ENCODE measurements around the gene TRIM62.
"Not testable (repeated sequence)": the region's sequence is repeated elsewhere in the genome, so short reads cannot be mapped to it uniquely, and the experiment has no call there.

TRIM62 gene

GRCh38 chr1:33111965-33112364 lies 69.9 kb downstream of the TRIM62 start:
- no peak for TF ChIP-seq GLIS3 (CRISPR knock-in tag; IDR thresholded peaks at IDR 0.05)
- no peak for TF ChIP-seq ESRRG (CRISPR knock-in tag; IDR thresholded peaks at IDR 0.05)
- TF ChIP-seq ZNF8 (CRISPR knock-in tag; IDR thresholded peaks at IDR 0.05): no peak
- TF ChIP-seq CSDC2 (CRISPR knock-in tag; IDR thresholded peaks at IDR 0.05): no peak
- TF ChIP-seq PATZ1 (CRISPR knock-in tag; IDR thresholded peaks at IDR 0.05; ENCODE audit: borderline replicate concordance): no peak
- TF ChIP-seq ZNF565 (CRISPR knock-in tag; conservative IDR thresholded peaks at IDR 0.05; ENCODE audit: low read depth): no peak
- no peak for TF ChIP-seq PPARA (CRISPR knock-in tag; IDR thresholded peaks at IDR 0.05; ENCODE audit: borderline replicate concordance)
- no peak for TF ChIP-seq ZNF70 (CRISPR knock-in tag; IDR thresholded peaks at IDR 0.05)
- TF ChIP-seq ZFP30 (CRISPR knock-in tag; IDR thresholded peaks at IDR 0.05): no peak
- no peak for TF ChIP-seq ISL1 (CRISPR knock-in tag; IDR thresholded peaks at IDR 0.05)
- TF ChIP-seq RARB (CRISPR knock-in tag; IDR thresholded peaks at IDR 0.05): no peak
- TF ChIP-seq SNAI2 (CRISPR knock-in tag; IDR thresholded peaks at IDR 0.05): no peak
- no peak for TF ChIP-seq CSRNP3 (CRISPR knock-in tag; IDR thresholded peaks at IDR 0.05)
- TF ChIP-seq ZFP3 (CRISPR knock-in tag; IDR thresholded peaks at IDR 0.05): no peak
- TF ChIP-seq ARNTL (CRISPR knock-in tag; IDR thresholded peaks at IDR 0.05; ENCODE audit: borderline replicate concordance, low read depth): no peak
- ATAC-seq: peak; percentile 42; the same call in 1 of the 3 replicates

- ATAC-seq: no peak
- TF ChIP-seq TOX (CRISPR knock-in tag; IDR thresholded peaks at IDR 0.05; ENCODE audit: borderline replicate concordance) (no peak), SNAI2 (CRISPR knock-in tag; IDR thresholded peaks at IDR 0.05) (no peak), ZFP30 (CRISPR knock-in tag; IDR thresholded peaks at IDR 0.05) (peak; percentile 100), ZNF70 (CRISPR knock-in tag; IDR thresholded peaks at IDR 0.05) (no peak), TCF4 (CRISPR knock-in tag; IDR thresholded peaks at IDR 0.05; ENCODE audit: borderline replicate concordance) (no peak), ARNTL (CRISPR knock-in tag; IDR thresholded peaks at IDR 0.05; ENCODE audit: borderline replicate concordance, low read depth) (no peak)
These were observed 71.4 kb downstream of the TRIM62 start for GRCh38 chr1:33110477-33110876.

- not testable (repeated sequence) for ATAC-seq
These were observed 81.8 kb downstream of the TRIM62 start for GRCh38 chr1:33100119-33100415.

- TF ChIP-seq ZC3H10 (CRISPR knock-in tag; IDR thresholded peaks at IDR 0.05) (0 out of 2 replicates have a peak, but pooled peaks have one; percentile 33), ZFP3 (CRISPR knock-in tag; IDR thresholded peaks at IDR 0.05) (no peak), BACH2 (CRISPR knock-in tag; IDR thresholded peaks at IDR 0.05; ENCODE audit: borderline replicate concordance) (no peak), ARNTL (CRISPR knock-in tag; IDR thresholded peaks at IDR 0.05; ENCODE audit: borderline replicate concordance, low read depth) (no peak), SNAI2 (CRISPR knock-in tag; IDR thresholded peaks at IDR 0.05) (no peak), CSRNP3 (CRISPR knock-in tag; IDR thresholded peaks at IDR 0.05) (no peak), PATZ1 (CRISPR knock-in tag; IDR thresholded peaks at IDR 0.05; ENCODE audit: borderline replicate concordance) (peak; percentile 13; the same call in 1 of the 2 replicates)
- peak; percentile 98 for ATAC-seq
These were observed 82.3 kb downstream of the TRIM62 start for GRCh38 chr1:33099290-33100118.

GRCh38 chr1:33098371-33098770 lies 83.5 kb downstream of the TRIM62 start:
- no peak for ATAC-seq
- TF ChIP-seq PATZ1 (CRISPR knock-in tag; IDR thresholded peaks at IDR 0.05; ENCODE audit: borderline replicate concordance) (no peak), ZC3H10 (CRISPR knock-in tag; IDR thresholded peaks at IDR 0.05) (no peak), CREB5 (CRISPR knock-in tag; IDR thresholded peaks at IDR 0.05; ENCODE audit: low read depth) (no peak), BACH2 (CRISPR knock-in tag; IDR thresholded peaks at IDR 0.05; ENCODE audit: borderline replicate concordance) (no peak), RARB (CRISPR knock-in tag; IDR thresholded peaks at IDR 0.05) (no peak)
